HepG2 (cell line): ENCODE measurements around the gene KIF17. TPM values are rescaled to one million over a fixed set of nuclear protein-coding genes. Genes with fewer than 3 reads are reported as not detected.

Experiments used
- ELF3 ChIP-seq: IDR thresholded peaks from 2 replicates; pipeline ENCODE4 v1.6.1; 2016; ENCODE audit warnings: missing genetic modification reagents, missing compliant biosample characterization
- HMG20B ChIP-seq: conservative IDR thresholded peaks from 2 replicates; pipeline ENCODE4 v1.6.1; 2016; ENCODE audit warnings: missing genetic modification reagents, missing compliant biosample characterization
- ISL2 ChIP-seq: sonication (generic); formaldehyde crosslinking; IDR thresholded peaks from 2 replicates; pipeline ENCODE4 v1.5.0; 2020; ENCODE audit warnings: missing genetic modification reagents
- KAT2B ChIP-seq: fragments of 150-350 bp; IDR thresholded peaks from 2 replicates; pipeline ENCODE4 v1.6.1; 2014; ENCODE audit warnings: low read depth, low read length, borderline replicate concordance
- LCORL ChIP-seq, 2 experiments: fragments of 450-650 bp in 1 of 2; sonication (generic) in 1 of 2; formaldehyde crosslinking in 1 of 2; IDR thresholded peaks; 2 replicates each; pipeline versions ENCODE4 v1.5.0 to v1.6.1; 2017 to 2020; ENCODE audit warnings: antibody characterized with exemption in 1 of 2, missing genetic modification reagents in 1 of 2
- MBNL3 ChIP-seq: fragments of 250-450 bp; sonication (Bioruptor Pico); conservative IDR thresholded peaks from 2 replicates; pipeline ENCODE4 v1.8.0; 2022; ENCODE audit warnings: mild to moderate bottlenecking, inconsistent platforms
- MYNN ChIP-seq: sonication (generic); formaldehyde crosslinking; IDR thresholded peaks from 2 replicates; pipeline ENCODE4 v1.4.0; 2020; ENCODE audit warnings: mild to moderate bottlenecking, low read depth, missing genetic modification reagents
- PHF20 ChIP-seq: sonication (generic); formaldehyde crosslinking; IDR thresholded peaks from 2 replicates; pipeline ENCODE4 v1.5.0; 2020; ENCODE audit warnings: mild to moderate bottlenecking, missing genetic modification reagents
- RARA ChIP-seq: IDR thresholded peaks from 2 replicates; pipeline ENCODE4 v1.6.1; 2016; ENCODE audit warnings: missing genetic modification reagents, missing compliant biosample characterization
- RCOR2 ChIP-seq: IDR thresholded peaks from 2 replicates; pipeline ENCODE4 v1.6.1; 2016; ENCODE audit warnings: missing biosample characterization, missing genetic modification reagents
- RXRA ChIP-seq: sonication (generic); formaldehyde crosslinking; IDR thresholded peaks from 2 replicates; pipeline ENCODE4 v1.5.1; 2020; ENCODE audit warnings: missing genetic modification reagents
- SETDB1 ChIP-seq: sonication (generic); formaldehyde crosslinking; IDR thresholded peaks from 2 replicates; pipeline ENCODE4 v1.5.1; 2020; ENCODE audit warnings: missing genetic modification reagents, mild to moderate bottlenecking, borderline replicate concordance
- ZNF20 ChIP-seq: sonication (generic); formaldehyde crosslinking; IDR thresholded peaks from 2 replicates; pipeline ENCODE4 v1.4.0; 2020; ENCODE audit warnings: mild to moderate bottlenecking, moderate library complexity, missing genetic modification reagents
- ZNF546 ChIP-seq: sonication (generic); formaldehyde crosslinking; conservative IDR thresholded peaks from 2 replicates; pipeline ENCODE4 v1.8.1; 2023; ENCODE audit warnings: mild to moderate bottlenecking, missing genetic modification reagents
- ZNF629 ChIP-seq: sonication (generic); formaldehyde crosslinking; conservative IDR thresholded peaks from 2 replicates; pipeline ENCODE4 v1.5.0; 2020; ENCODE audit warnings: missing genetic modification reagents
- polyA plus RNA-seq, 8 experiments: library from polyadenylated mRNA; depleted of rRNA in 3 of 8; stranded (reverse) in 7 of 8; unstranded in 1 of 8; fragments of >200 nt; fragmentation: Illumina TruSeq in 4 of 8; extraction: Trizol in 4 of 8; gene quantifications; 2 replicates each; pipeline versions ENCODE4 v1.2.1 to v1.2.3, GENCODE V29; 2011 to 2016; ENCODE audit warnings: low read depth in 4 of 8, missing spikeins in 1 of 8, mixed read lengths in 1 of 8; ENCODE audit not compliant: insufficient read depth in 1 of 8
- total RNA-seq, 5 experiments: library from RNA; depleted of rRNA; stranded (reverse); fragments of >200 nt; fragmentation: Illumina TruSeq; extraction: Trizol; gene quantifications; 2 replicates each; pipeline ENCODE4 v1.2.3, GENCODE V29; 2016; ENCODE audit warnings: low read depth in 1 of 5
- TF ChIP-seq, protein P1 (sequence below): sonication (generic); formaldehyde crosslinking; IDR thresholded peaks from 2 replicates; pipeline ENCODE4 v1.4.0; 2020; ENCODE audit warnings: low read depth, missing genetic modification reagents
- TF ChIP-seq, protein P2 (sequence below): sonication (generic); formaldehyde crosslinking; IDR thresholded peaks from 2 replicates; pipeline ENCODE4 v1.4.0; 2020; ENCODE audit warnings: mild to moderate bottlenecking, missing genetic modification reagents
- TF ChIP-seq, protein P3 (sequence below): sonication (generic); formaldehyde crosslinking; IDR thresholded peaks from 2 replicates; pipeline ENCODE4 v1.4.0; 2020; ENCODE audit warnings: missing genetic modification reagents, borderline replicate concordance
- TF ChIP-seq, protein P4 (sequence below): sonication (generic); formaldehyde crosslinking; IDR thresholded peaks from 2 replicates; pipeline ENCODE4 v1.5.1; 2020; ENCODE audit warnings: missing genetic modification reagents, mild to moderate bottlenecking, borderline replicate concordance
- TF ChIP-seq, protein P5 (sequence below): IDR thresholded peaks from 2 replicates; pipeline ENCODE4 v1.6.1; 2016; ENCODE audit warnings: missing compliant biosample characterization, missing genetic modification reagents, borderline replicate concordance
- TF ChIP-seq, protein P6 (sequence below): sonication (generic); formaldehyde crosslinking; IDR thresholded peaks from 2 replicates; pipeline ENCODE4 v1.4.0; 2020; ENCODE audit warnings: missing genetic modification reagents

Gene KIF17
- total and polyA plus RNA-seq, 2 of the 13 experiments (the other 11 are each of a cell fraction or from before 2014, with no cell fraction given), result 0.24 to 0.44 TPM

DNA sequence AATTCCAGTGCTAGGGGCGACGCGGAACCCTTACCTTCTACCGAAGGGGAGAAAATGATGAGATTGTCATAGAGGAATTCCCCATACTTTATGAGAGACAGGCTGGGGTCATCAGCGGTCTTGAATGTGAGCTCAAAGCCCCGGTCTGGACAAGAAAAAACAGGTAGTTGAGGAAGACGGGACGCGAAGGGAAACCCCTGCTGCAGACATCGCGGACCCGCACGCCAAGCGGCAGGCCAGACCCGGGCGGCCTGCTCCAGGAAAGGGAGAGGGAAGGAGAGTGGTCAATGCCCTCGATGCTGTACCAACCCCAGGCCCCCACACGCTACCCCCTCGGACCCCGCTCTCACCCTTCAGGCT, 57.0 kb downstream of the KIF17 start (continued):
- TF ChIP-seq, protein P1, sequence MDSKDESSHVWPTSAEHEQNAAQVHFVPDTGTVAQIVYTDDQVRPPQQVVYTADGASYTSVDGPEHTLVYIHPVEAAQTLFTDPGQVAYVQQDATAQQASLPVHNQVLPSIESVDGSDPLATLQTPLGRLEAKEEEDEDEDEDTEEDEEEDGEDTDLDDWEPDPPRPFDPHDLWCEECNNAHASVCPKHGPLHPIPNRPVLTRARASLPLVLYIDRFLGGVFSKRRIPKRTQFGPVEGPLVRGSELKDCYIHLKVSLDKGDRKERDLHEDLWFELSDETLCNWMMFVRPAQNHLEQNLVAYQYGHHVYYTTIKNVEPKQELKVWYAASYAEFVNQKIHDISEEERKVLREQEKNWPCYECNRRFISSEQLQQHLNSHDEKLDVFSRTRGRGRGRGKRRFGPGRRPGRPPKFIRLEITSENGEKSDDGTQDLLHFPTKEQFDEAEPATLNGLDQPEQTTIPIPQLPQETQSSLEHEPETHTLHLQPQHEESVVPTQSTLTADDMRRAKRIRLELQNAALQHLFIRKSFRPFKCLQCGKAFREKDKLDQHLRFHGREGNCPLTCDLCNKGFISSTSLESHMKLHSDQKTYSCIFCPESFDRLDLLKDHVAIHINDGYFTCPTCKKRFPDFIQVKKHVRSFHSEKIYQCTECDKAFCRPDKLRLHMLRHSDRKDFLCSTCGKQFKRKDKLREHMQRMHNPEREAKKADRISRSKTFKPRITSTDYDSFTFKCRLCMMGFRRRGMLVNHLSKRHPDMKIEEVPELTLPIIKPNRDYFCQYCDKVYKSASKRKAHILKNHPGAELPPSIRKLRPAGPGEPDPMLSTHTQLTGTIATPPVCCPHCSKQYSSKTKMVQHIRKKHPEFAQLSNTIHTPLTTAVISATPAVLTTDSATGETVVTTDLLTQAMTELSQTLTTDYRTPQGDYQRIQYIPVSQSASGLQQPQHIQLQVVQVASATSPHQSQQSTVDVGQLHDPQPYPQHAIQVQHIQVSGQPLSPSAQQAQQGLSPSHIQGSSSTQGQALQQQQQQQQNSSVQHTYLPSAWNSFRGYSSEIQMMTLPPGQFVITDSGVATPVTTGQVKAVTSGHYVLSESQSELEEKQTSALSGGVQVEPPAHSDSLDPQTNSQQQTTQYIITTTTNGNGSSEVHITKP, result 0 out of 2 replicates have a peak, but pooled peaks have one; percentile 7
- TF ChIP-seq RARA (no peak), PHF20 (no peak), ISL2 (CRISPR knock-in tag) (no peak), LCORL (IDR thresholded peaks at IDR 0.05) (no peak), LCORL (CRISPR knock-in tag; IDR thresholded peaks at IDR 0.05) (no peak), MYNN (no peak), ZNF546 (CRISPR knock-in tag) (no peak), KAT2B (no peak), ZNF20 (no peak), RCOR2 (no peak), RXRA (CRISPR knock-in tag) (no peak), HMG20B (no peak), ZNF629 (CRISPR knock-in tag) (no peak), MBNL3 (CRISPR knock-in tag) (no peak), ELF3 (CRISPR knock-in tag) (no peak), SETDB1 (CRISPR knock-in tag) (no peak)
- TF ChIP-seq, protein P2, sequence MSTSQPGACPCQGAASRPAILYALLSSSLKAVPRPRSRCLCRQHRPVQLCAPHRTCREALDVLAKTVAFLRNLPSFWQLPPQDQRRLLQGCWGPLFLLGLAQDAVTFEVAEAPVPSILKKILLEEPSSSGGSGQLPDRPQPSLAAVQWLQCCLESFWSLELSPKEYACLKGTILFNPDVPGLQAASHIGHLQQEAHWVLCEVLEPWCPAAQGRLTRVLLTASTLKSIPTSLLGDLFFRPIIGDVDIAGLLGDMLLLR (CRISPR knock-in tag), result 0 out of 2 replicates have a peak, but pooled peaks have one; percentile 14
- TF ChIP-seq, protein P3, sequence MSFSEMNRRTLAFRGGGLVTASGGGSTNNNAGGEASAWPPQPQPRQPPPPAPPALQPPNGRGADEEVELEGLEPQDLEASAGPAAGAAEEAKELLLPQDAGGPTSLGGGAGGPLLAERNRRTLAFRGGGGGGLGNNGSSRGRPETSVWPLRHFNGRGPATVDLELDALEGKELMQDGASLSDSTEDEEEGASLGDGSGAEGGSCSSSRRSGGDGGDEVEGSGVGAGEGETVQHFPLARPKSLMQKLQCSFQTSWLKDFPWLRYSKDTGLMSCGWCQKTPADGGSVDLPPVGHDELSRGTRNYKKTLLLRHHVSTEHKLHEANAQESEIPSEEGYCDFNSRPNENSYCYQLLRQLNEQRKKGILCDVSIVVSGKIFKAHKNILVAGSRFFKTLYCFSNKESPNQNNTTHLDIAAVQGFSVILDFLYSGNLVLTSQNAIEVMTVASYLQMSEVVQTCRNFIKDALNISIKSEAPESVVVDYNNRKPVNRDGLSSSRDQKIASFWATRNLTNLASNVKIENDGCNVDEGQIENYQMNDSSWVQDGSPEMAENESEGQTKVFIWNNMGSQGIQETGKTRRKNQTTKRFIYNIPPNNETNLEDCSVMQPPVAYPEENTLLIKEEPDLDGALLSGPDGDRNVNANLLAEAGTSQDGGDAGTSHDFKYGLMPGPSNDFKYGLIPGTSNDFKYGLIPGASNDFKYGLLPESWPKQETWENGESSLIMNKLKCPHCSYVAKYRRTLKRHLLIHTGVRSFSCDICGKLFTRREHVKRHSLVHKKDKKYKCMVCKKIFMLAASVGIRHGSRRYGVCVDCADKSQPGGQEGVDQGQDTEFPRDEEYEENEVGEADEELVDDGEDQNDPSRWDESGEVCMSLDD (CRISPR knock-in tag), result peak; percentile 15; the same call in 1 of the 2 replicates
- TF ChIP-seq, protein P4, sequence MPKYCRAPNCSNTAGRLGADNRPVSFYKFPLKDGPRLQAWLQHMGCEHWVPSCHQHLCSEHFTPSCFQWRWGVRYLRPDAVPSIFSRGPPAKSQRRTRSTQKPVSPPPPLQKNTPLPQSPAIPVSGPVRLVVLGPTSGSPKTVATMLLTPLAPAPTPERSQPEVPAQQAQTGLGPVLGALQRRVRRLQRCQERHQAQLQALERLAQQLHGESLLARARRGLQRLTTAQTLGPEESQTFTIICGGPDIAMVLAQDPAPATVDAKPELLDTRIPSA (CRISPR knock-in tag), result peak; percentile 43; the same call in 1 of the 2 replicates
- TF ChIP-seq, protein P5, sequence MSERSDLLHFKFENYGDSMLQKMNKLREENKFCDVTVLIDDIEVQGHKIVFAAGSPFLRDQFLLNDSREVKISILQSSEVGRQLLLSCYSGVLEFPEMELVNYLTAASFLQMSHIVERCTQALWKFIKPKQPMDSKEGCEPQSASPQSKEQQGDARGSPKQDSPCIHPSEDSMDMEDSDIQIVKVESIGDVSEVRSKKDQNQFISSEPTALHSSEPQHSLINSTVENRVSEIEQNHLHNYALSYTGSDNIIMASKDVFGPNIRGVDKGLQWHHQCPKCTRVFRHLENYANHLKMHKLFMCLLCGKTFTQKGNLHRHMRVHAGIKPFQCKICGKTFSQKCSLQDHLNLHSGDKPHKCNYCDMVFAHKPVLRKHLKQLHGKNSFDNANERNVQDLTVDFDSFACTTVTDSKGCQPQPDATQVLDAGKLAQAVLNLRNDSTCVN (CRISPR knock-in tag), result no peak
- TF ChIP-seq, protein P6, sequence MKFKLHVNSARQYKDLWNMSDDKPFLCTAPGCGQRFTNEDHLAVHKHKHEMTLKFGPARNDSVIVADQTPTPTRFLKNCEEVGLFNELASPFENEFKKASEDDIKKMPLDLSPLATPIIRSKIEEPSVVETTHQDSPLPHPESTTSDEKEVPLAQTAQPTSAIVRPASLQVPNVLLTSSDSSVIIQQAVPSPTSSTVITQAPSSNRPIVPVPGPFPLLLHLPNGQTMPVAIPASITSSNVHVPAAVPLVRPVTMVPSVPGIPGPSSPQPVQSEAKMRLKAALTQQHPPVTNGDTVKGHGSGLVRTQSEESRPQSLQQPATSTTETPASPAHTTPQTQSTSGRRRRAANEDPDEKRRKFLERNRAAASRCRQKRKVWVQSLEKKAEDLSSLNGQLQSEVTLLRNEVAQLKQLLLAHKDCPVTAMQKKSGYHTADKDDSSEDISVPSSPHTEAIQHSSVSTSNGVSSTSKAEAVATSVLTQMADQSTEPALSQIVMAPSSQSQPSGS (CRISPR knock-in tag), result no peak
